Left ventricle myocardium inferior (tissue), 1 donor: ENCODE results near the gene RUNX1. TPM values are rescaled to one million over a fixed set of nuclear protein-coding genes. Genes with fewer than 3 reads are reported as not detected.

Source experiments
- DNase-seq: peaks from one replicate; pipeline ENCODE4 v3.0.0-alpha.2; 2020
- H3K27ac ChIP-seq: fragments of 200-600 bp; replicated peaks from 2 replicates; pipeline ENCODE4 v1.8.0; 2021
- H3K27me3 ChIP-seq: fragments of 200-600 bp; 2 replicates; pipeline ENCODE4 v1.8.0; 2021; ENCODE audit warnings: low read depth
- H3K36me3 ChIP-seq: fragments of 200-600 bp; 2 replicates; pipeline ENCODE4 v1.8.0; 2021
- H3K4me1 ChIP-seq: fragments of 200-600 bp; 2 replicates; pipeline ENCODE4 v1.8.0; 2021
- H3K4me3 ChIP-seq: fragments of 200-600 bp; 2 replicates; pipeline ENCODE4 v1.8.0; 2021; ENCODE audit warnings: mild to moderate bottlenecking, moderate library complexity
- H3K9me3 ChIP-seq: fragments of 200-600 bp; replicated peaks from 2 replicates; pipeline ENCODE4 v1.8.0; 2021
- CTCF ChIP-seq: fragments of 200-600 bp; IDR thresholded peaks from 2 replicates; pipeline ENCODE4 v1.8.0; 2021; ENCODE audit warnings: antibody characterized with exemption, mild to moderate bottlenecking, borderline replicate concordance
- intact Hi-C: fragments of 100-400 bp; cut with micrococcal nuclease; formaldehyde crosslinking; loops from one replicate; pipeline ENCODE4 v1.11.0; 2022
- total RNA-seq: library from RNA; stranded (reverse); fragmentation: NEBNext Ultra II Directional; extraction: Animal tissue kit (Norgen Biotek cat#: 25700); gene quantifications from one replicate; pipeline ENCODE4 v1.2.1, GENCODE V29; 2021
- donor health status: DM: no; HTN: yes; CAD: no; lungs with severe emphysema.

The RUNX1 gene
- total RNA-seq, 1 donor from 2014 or later: 1.5 TPM

- H3K4me1 ChIP-seq: no peaks in the 10 kb centered on the region
- no peak for DNase-seq
- no peaks in the 10 kb centered on the region for H3K36me3 ChIP-seq
- no peak overlapping the region for H3K4me3 ChIP-seq
- peaks cover 16% of the 10 kb centered on the region for H3K9me3 ChIP-seq
- no peak for TF ChIP-seq CTCF
- peaks cover 10% of the 10 kb centered on the region for H3K27me3 ChIP-seq
- intact Hi-C loops: no loop called here
- no peak overlapping the region for H3K27ac ChIP-seq
Observed at GRCh38 chr21:34826836-34827235, 222.3 kb downstream of the RUNX1 start.

- peaks cover 16% of the 10 kb centered on the region for H3K9me3 ChIP-seq
- H3K27ac ChIP-seq: no peak overlapping the region
- H3K4me3 ChIP-seq: no peak overlapping the region
- no peak for DNase-seq
- no peaks in the 10 kb centered on the region for H3K4me1 ChIP-seq
- intact Hi-C loops: no loop called here
- TF ChIP-seq CTCF: no peak
- H3K36me3 ChIP-seq: no peaks in the 10 kb centered on the region
- peaks cover 18% of the 10 kb centered on the region for H3K27me3 ChIP-seq
Observed at GRCh38 chr21:34825948-34826548, 223.1 kb downstream of the RUNX1 start.

- peaks cover 28% of the 10 kb centered on the region for H3K27me3 ChIP-seq
- DNase-seq: no peak
- peaks cover 16% of the 10 kb centered on the region for H3K9me3 ChIP-seq
- intact Hi-C loops: no loop called here
- H3K36me3 ChIP-seq: no peaks in the 10 kb centered on the region
- no peak overlapping the region for H3K27ac ChIP-seq
- H3K4me1 ChIP-seq: no peaks in the 10 kb centered on the region
- TF ChIP-seq CTCF: no peak
- no peak overlapping the region for H3K4me3 ChIP-seq
Observed at GRCh38 chr21:34825101-34825500, 224.0 kb downstream of the RUNX1 start.

GRCh38 chr21:34824314-34824713 is 224.8 kb downstream of the RUNX1 start:
- intact Hi-C loops: no loop called here
- no peak overlapping the region for H3K27ac ChIP-seq
- no peaks in the 10 kb centered on the region for H3K4me1 ChIP-seq
- H3K4me3 ChIP-seq: no peak overlapping the region
- H3K27me3 ChIP-seq: peaks cover 35% of the 10 kb centered on the region
- no peaks in the 10 kb centered on the region for H3K36me3 ChIP-seq
- H3K9me3 ChIP-seq: peaks cover 16% of the 10 kb centered on the region
- no peak for TF ChIP-seq CTCF
- no peak for DNase-seq

GRCh38 chr21:34822942-34823341 is 226.2 kb downstream of the RUNX1 start:
- TF ChIP-seq CTCF: no peak
- Histone ChIP-seq H3K36me3 (no peaks in the 10 kb centered on the region), H3K27me3 (peaks cover 44% of the 10 kb centered on the region), H3K9me3 (peaks cover 16% of the 10 kb centered on the region), H3K27ac (no peak overlapping the region), H3K4me1 (no peaks in the 10 kb centered on the region), H3K4me3 (no peak overlapping the region)
- intact Hi-C loops: no loop called here
- DNase-seq: no peak
